IPS DF 19.7 (cell line): ENCODE data around the gene TPPP2.

Source experiments
- DNase-seq: peaks from one replicate; pipeline ENCODE4 v3.0.0-alpha.2; 2013; ENCODE audit warnings: low read depth, low spot score

The TPPP2 gene

DNA sequence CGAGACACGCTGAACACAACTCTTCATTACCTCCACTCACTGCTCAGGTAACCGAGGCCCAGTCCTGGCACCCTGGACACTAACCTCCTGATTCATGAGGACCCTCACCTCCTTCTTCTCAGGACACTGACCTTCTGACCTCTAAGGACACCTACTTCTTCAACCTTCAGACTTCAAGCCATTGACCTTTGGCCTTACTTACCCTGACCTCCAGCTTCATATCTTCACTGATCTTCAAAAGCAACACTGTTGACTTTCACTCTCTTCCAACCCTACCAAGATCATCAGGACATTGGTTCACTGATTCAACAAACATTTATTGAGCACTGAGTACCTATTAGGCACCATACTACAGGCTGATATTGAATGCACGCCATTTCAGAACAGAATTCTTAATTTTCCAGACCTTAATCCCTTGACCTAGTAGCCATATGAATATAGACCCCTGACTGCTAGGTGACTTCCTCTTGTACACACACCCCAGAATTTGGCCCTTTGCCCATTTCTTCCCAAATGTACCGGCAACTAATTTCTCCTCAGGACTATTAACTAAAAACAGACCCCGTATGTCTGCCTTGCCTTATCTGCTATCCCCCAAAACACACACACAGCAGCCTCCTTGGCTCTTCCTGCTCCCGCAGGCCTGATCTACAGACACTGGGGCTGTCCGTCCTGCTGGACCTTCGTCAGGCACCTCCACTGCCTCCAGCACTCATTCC is 45.9 kb downstream of the TPPP2 start:
- DNase-seq = no peak

DNA sequence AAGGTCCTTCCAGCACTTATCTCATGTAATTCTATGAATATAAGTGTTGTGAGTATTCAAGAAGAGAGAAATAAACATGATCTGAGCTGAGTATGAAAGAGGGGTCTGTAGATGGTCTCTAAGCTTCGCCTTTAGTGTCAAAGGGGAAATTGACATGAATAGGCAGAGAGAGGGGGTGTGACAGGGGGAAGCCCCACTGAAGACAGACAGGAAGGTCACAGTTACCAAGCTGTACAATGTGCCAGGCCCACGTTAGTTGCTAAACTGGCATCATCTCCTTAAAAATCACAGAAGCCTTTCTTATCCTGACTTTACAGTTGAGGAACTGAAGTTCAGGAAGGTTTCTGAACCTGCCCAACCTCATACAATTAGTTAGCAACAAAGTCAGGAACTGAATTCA is 47.7 kb downstream of the TPPP2 start:
- no peak for DNase-seq

DNA sequence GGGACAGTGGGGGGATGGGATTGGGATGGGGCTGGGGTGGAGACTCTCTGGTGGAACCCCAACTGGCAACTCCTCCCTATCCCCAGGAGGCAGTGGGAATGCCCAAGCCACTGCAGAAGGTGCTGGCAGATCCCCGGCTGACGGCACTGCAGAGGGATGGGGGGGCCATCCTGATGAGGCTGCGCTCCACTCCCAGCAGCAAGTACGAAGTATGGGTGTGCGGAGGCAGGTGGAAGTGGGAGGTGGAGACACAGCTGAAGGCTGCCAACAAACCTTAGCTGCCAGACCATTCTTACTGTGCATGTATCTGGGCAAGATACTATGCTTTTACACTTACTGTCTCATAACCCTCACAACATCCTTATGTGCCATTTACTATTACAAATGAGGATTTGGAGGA is 48.3 kb downstream of the TPPP2 start:
- no peak for DNase-seq

DNA sequence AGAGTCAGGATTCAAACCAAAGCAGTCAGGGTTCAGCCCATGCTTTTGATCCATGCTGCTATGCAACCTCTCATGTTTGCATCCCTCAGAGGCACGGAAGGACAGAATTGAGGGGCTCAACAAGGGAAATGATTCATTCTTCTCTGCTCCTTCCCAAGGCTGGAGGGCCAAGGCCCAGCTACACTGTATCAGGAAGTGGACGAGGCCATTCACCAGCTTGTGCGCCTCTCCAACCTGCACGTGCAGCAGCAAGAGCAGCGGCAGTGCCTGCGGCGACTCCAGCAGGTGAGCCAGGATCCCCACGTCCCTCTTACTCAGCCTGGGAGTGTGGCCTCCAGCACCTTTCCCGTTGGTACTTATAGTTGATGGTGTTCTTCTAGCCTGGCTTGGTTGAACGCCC is 48.7 kb downstream of the TPPP2 start:
- no peak for DNase-seq

DNA sequence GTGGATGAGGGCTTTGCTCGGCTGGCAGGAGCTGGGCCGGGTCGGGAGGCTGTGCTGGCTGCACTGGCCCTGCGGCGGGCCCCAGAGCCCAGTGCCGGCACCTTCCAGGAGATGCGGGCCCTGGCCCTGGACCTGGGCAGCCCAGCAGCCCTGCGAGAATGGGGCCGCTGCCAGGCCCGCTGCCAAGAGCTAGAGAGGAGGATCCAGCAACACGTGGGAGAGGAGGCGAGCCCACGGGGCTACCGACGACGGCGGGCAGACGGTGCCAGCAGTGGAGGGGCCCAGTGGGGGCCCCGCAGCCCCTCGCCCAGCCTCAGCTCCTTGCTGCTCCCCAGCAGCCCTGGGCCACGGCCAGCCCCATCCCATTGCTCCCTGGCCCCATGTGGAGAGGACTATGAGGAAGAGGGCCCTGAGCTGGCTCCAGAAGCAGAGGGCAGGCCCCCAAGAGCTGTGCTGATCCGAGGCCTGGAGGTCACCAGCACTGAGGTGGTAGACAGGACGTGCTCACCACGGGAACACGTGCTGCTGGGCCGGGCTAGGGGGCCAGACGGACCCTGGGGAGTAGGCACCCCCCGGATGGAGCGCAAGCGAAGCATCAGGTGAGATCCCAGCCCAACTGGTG is 51.6 kb downstream of the TPPP2 start:
- DNase-seq = no peak
